LoVo (cell line): ENCODE data around the gene PID1.
"Not testable (repeated sequence)": the region's sequence is repeated elsewhere in the genome, so short reads cannot be mapped to it uniquely, and the experiment has no call there.

Source experiments
- DNase-seq: peaks from one replicate; pipeline ENCODE4 v3.0.0-alpha.2; 2016; ENCODE audit warnings: low spot score

Gene PID1

DNA sequence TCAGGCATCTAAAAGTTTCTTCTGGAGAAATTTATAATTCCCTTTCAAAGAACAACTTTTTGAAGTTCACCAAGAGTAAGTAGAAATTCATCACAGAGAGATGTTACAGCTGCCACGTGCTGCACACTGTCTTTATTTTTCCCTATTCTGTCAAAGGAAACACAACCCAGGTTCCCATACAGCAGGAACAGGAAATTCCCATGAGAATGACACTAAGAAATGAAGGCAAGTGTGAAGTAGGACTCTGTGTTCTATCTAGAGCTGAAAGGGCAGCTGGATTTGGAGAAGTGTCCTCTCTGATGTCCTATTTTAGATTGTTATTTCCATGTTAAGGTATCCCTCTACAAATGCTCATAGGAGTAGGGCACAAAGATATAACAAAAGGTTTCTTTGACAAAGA lies 58.8 kb downstream of the PID1 start:
- no peak for DNase-seq

DNA sequence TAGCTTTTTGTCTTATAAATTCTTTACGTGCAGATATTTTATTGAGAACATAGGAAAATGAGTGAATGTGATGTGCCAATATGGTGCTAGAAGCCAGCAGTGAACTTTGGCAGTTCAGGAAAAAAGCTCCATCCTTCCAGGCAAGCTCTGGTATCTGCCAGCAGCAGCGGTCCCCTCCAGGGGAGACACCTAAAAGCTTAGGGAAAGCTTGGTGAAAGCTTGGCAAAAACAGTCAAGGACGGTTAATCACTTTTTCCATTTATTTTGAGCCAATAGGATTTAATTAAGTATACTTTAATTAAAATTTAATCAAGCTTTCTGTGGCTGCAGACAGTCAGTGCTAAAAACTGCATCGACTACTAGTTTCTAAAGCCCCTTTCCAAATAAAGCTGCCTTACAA lies 60.4 kb downstream of the PID1 start:
- no peak for DNase-seq

DNA sequence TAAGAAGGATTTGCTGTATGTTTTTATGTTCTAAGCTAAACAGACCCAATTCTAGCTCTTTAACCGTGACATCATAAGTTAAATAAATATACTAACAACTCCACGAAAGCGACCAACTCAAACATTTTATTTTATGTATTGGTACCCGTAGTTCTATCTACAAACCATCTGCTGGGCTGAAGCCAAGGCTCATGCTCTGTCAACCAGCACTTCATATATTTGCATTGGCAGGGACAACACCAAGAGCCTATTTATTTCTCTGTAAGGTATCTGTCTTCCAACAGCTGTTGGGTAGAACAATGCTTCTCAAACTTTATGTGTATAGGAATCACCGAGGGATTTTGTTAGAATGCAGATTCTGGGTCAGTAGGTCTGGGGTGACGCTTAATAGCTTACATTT lies 64.5 kb downstream of the PID1 start:
- DNase-seq, result no peak

DNA sequence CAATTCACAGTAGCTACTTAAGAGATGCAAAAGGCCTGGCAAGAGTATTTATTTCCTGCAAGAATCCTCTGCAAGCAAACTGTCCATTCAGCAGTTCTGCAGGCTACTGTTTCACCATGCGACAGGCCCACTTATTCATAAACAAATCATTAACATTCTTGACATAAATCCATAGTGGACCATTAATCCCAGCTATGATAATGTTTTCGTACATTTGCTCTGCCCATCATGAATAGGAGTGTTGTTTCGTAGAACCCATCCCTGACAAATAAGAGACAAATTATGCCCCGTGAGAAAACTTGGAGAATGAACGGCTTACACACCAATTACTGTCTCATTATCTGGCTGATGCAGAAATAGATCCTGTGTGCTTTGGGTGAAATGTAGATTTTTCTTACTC lies 65.4 kb downstream of the PID1 start:
- no peak for DNase-seq

DNA sequence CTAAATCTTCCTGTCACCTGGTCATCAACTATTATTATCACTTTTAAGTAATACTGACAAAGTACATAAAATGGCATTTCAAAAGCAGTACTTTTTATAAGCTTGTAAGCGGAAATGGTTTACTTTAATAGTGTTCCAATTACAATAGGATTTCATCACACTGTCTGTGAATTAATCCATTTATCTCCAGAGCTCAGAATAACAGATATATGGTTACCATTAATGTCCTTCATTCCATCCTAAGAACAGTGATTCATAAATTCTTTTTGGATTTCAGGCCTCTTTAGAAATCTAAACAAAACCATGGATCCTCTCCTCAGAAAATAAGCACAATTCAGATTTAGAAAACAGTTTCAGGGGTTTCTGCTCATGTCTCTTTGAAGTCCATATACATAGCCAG lies 68.4 kb downstream of the PID1 start:
- no peak for DNase-seq

DNA sequence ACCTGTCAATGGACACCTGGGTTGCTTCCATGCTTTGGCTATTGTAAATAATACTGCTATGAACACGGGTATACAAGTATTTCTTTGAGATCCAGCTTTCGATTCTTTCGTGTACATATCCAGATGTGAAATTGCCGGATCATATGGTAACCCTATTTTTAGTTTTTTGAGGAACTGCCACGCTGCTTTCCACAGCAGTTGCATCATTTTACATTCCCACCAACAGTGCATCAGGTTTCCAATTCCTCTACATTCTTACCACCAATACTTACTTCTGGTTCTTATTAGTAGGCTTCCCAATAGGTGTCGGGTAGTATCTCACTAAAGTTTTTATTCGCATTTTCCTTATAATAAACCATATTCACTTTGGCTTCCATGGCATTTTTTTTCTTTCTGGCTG lies 69.6 kb downstream of the PID1 start:
- no peak for DNase-seq

DNA sequence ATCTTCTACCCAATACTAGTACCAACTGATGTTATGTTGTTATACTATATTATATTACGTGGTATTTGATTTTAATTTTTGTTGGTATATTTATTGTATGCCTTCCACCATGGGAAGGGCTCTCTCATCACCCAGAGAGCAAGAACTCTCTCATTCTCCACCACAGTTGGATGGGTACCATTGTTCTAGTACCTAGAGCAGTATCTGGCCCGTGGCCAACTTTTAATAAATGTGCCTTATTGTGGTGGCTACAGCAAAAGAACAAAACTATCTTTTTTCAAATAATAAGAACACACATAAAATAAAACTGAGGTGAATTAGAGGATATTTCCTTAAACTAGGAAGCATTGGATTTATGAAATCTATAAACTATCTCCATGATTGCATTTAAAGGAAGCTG lies 71.8 kb downstream of the PID1 start:
- no peak for DNase-seq

DNA sequence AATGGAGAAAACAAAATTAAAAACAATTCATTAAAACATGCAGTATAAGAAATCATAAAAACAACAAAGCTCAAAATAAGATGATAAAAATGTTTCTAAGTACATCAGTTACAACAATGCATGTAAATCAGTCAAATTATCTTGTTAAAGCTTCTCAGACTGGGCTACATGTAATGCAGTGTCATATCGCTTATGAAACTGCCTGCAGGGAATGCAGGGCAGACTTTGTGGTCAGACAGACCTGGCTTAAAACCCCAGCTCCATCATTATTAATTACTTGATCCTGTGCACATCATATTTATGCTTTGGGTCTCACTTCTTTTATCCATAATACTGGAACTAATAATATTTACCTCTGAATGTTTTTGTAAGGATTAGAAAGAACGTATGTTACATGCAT lies 74.6 kb downstream of the PID1 start:
- DNase-seq, result no peak

DNA sequence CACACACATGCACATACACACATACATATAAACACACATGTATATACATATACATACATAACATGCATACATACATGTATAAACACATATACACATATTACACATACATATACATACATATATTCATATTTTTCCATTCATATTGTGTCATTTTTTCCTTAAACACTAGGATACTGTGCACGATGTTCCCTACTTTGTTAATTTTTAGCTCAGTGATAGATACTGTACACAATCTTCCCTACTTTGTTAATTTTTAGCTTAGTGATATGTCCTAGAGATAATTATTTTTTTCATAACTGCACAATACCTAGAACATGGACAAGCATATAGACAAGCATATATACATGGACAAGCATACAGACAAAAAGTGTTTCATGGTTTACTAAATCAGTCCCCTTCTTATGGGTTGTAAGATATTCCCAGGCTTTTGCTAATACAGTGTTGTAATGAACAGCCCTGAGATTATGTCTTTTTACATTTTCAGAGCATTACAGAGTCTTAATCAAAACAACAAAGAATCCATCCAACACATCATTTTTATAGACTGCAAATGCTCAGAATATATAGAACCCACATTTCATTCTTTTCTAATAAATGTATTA lies 75.6 kb downstream of the PID1 start:
- DNase-seq, result no peak

DNA sequence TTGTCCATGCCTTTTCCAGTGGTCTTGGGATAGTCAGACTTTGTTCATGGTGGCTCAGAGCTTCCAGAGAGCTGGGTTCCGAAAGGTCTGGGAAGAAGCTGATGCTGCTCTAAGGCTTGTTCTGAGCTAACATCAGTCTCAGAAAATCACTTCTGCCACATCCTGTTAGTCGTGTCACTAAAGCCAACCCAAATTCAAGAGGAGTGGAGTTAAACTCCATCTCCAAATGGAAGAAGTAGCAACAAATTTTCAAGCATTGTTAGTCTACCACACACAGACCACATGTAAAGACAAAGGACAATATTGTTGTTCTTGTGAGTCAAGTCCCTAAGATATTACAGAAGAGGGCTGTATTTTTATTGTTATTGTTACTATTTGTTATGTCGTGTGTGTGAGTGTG lies 77.8 kb downstream of the PID1 start:
- no peak for DNase-seq

DNA sequence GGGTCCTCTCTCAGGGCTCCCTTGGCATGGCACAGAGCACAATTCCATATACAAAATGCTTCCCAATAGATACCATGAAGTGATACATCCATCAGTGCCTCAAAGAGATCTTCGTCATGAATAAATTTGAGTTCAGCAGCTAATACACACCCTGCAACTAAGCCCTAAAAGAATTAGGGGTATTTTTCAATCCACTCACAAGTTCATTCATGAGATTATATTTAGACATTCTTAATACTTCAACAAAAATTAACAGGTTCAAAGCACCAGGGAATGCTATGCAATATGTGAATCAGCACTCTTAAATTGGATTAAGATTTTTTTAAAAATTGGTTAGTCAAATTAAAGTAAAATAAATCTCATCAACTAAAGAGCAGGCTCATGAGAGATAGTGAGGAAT lies 79.7 kb downstream of the PID1 start:
- DNase-seq, result no peak

DNA sequence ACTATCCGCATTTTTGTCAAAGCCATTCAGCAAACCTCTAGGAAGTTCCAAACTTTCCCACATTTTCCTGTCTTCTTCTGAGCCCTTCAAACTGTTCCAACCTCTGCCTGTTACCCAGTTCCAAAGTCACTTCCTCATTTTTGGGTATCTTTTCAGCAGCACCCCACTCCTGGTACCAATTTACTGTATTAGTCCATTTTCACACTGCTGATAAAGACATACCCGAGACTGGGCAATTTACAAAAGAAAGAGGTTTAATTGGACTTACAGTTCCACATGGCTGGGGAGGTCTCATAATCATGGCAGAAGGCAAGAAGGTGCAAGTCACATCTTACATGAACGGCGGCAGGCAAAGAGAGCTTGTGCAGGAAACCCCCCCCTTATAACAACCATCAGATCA lies 84.0 kb downstream of the PID1 start:
- DNase-seq, result not testable (repeated sequence)

DNA sequence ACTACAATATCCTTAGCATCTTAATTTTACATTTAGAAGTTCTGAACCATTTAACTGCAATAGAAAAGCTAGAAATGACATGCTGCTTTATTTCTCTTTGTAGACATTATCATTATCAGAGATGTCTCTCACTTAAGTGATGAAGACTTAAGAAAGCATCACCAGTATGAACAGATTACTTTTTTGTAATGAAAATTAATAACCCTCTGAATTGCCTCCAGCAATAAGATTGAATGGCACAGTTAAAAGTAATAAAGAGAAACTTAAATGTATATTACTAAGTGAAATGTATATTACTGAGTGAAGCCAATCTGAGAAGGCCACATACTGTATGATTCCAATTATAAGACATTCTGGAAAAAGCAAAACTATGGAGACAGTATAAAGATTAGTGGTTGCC lies 89.4 kb downstream of the PID1 start:
- DNase-seq, result no peak

DNA sequence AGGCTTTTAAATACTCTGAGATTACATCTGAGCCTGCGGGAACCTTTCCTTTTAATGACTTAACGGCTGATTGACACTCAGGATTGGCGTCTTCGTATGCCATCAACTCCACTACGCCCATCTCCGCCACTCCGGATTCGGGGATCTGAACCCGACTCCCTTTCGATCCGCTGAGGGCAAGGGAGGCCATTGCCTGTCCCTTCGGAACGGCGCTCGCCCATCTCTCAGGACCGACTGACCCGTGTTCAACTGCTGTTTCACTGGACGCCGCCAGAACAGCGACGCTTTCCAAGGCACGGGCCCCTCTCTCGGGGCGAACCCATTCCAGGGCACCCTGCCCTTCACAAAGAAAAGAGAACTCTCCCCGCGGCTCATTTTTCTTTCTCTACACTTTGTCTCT lies 90.4 kb downstream of the PID1 start:
- no peak for DNase-seq

DNA sequence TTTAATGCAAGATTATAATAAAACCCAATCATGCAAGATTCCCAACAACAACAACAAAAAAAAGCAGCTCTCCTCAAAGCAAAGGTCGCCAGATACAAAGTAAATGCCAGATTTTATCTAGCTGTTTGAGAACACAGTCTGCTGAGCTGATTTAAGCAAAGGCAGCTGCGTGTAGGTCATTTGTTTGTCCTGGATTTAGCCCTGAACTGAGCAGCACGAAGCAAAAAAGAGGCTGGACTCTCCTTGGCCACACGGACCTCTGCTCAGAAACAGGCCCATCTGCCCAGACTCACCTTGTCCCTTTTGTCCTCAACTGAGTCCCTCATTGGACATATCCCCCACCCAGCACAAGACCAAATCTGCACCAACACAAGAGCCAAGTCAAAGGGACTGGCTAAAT lies 91.5 kb downstream of the PID1 start:
- DNase-seq, result no peak

DNA sequence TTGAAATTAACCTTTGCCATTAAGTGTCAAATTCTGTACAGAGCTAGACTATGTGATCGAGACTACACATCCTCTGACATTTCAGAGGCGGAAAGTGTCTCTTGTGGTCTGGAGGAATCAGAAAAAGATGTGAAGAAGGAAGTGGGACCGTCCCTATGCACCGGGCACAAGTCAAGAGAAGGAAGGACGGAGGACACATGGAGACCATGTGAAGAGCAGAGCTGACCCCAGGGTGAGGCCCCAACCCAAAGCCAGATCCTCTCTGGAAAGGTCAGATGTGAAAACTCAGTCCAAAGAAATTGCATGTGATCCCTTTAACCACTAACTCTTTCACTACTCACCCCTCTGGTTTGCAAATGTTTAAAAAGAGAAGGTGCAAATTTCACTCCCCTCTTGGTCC lies 92.4 kb downstream of the PID1 start:
- DNase-seq, result no peak

DNA sequence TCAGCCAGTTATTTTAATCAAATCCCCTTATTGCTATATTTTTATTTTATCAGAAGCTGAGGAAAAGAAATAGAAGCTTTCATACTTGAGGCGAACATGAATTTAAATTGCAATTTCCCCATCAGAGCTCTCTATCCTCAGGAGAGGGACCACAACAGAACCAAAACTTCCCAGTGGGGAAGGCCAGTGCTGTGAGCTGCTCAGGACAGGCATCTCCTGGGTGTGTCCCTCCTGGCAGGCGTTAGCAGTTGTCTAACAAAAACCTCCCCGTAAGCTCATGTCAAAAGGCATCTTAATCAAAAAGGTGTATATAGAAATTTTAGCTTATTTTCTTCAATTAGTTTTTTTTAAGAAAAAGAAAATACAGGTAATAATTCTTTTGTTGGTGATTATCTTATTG lies 93.0 kb downstream of the PID1 start:
- DNase-seq, result no peak

DNA sequence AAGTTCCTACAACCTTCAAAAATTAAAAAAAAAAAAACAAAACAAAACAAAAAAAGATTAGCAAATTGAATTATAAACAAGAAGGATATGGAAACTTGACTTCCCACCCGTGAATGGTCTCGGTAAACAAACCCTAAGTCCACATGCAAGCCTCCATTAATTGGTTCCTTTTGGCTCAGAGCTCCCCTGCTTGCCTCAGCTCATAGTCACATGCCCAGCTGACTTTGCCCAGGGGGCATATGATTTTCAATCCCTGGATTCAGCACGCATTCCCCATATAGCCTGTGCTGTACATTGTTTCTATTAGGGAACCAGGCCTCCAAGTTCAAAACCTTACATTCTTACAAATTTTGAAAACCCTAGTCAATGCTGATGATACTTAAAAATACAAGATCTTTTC lies 95.0 kb downstream of the PID1 start:
- no peak for DNase-seq

DNA sequence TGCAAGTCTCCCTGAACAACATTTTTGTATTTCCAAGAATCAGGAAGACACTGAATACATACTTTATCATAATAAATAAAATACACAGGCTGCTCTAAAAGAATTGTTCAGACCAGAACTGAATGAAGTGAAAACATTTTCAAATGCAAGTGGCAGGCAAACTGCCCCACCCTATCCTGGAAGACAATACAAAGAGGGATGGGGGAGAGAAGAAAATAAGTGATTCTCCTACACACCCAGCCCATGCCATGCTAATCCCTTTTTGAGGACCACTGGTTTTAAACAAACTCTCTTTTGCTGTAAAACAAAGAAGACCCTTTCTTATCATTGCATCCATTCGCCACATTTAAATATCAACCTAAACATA lies 95.6 kb downstream of the PID1 start:
- DNase-seq, result no peak

DNA sequence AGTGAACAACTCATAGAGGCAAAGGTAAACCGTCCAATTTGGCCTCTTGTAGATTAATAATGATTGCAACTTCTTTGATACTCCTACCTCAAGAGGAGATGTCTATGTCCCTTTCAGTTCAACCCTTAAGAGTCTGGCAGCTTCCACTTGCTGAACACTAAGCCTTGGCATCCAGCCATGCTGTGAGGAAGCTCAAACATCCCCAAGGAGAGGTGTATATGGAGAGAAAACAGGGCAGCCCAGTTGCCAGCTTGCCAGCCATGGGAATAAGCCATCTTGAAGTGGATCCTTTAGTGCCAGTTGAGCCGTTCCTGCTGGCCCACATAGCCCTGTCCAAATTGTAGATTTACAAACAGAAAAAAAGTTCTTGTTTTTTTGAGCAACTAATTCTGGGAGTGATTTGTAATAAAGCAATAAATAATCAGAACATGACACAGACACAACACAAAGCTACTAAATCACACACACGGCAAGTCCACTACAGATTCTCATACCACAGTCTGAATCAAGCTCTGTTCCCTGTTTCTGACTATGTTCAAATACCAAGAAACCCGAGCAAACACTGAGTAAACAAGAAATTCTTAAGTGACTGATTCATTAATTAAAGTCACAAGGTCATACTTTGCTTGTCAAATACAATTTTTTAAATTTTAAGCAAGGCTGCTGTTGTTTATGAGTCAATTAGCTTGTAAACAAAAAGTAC lies 96.1 kb downstream of the PID1 start:
- DNase-seq, result no peak

DNA sequence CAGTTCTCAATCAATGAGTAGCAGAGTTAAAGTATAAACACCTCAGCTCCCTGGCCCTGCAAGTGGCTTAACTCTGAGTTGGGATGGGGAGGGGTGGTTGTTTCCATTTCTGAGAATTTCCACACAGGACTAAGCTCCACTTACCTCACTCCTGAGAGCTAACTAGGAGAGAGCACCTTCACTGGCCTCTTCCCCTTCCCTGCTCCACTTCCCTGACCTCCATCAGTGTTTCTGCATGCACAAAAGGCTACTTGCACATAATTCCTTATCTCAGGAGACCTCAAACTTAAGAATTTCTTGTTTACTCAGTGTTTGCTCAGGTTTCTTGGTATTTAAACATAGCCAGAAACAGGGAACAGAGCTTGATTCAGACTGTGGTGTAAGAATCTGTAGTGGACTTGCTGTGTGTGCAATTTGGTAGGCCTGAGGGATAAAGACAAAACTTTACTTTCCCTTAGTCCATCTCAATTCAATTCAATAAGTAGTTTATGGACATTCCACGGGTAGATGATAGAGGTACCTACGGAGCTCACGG lies 97.2 kb downstream of the PID1 start:
- no peak for DNase-seq

DNA sequence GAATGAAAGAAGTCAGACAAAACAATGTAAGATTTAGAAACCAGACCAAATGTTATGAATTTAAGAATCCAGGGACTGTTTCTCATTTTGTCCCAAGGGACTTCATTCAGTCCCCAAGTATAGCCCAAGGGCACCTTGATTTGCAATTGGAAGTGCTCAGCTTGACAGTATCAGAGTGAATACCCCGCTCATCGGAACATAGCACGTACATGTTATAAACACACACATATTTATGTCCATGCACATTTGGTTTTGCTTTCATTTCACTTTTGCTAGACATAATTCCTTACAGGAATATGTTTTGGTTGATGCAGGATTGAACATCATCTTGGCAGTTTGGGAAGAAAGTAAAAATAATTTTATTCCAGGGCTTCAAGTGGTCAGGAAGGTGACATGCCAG lies 100.2 kb downstream of the PID1 start:
- DNase-seq, result no peak

DNA sequence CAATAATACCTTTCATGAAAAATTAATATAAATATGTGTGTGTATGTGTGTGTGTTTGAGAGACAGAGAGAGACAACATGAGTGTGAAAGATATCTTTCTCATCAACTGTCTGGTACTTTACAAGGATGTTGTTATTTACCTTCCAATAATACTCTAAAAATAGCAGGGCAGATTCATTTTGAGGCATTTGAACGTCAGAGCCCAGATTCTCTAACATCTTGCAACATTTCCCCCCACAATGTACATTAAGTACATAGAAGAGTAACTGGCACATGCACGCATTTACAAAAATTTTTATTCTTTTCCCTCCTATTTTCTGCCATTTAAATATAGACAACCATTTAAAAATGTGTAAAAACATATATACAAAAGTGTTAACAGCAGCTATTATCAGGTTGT lies 100.9 kb downstream of the PID1 start:
- DNase-seq, result no peak

DNA sequence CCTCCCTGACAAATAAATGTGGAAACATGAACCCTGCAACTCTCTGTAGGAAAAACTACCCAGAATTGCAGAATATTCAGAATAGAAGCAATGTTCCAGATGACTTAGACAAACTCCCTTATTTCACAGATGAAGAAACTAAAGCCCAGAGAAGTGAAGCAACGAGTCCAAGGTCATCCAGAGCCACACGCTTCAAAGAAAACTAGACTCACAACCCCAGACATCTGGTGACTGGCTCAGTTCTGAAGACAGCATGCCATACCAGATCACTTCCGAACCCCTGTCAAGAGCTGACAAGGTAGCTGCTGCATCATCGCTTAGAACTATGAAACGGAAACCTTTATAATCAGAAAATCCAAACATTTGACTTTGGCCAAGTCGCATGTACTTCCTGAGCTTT lies 101.3 kb downstream of the PID1 start:
- DNase-seq, result no peak
